Myocyte (in vitro differentiated cells): ENCODE measurements around the gene TIAL1. TPM values are rescaled to one million over a fixed set of nuclear protein-coding genes. Genes with fewer than 3 reads are reported as not detected.
"Not testable (repeated sequence)": the region's sequence is repeated elsewhere in the genome, so short reads cannot be mapped to it uniquely, and the experiment has no call there.

ENCODE experiments used
- DNase-seq: peaks from one replicate; pipeline ENCODE4 v3.0.0-alpha.2; 2012; ENCODE audit warnings: low read depth
- total RNA-seq: library from RNA; depleted of rRNA; stranded (reverse); fragments of >200 nt; gene quantifications from 2 replicates; pipeline ENCODE4 v1.2.3, GENCODE V29; 2014

TIAL1 gene
- total RNA-seq, 1 donor from 2014 or later: 50.0 TPM

DNA sequence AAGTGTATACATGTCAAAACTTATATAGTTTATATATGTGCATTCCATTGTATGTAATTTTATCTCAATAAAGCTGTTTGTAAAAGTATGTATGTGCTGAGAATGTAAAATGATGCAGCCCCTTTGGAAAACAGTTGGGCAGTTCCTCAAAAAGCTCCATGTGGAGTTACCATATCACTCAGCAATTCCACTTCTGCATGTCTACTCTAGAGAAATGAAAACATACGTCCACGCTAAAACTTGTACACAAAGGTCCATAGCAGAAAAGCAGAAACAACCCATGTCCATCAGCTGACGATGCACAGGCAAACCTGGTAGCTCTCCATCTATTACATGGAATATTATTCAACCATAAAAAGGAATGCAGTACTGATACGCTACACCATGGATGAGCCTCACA is 45.9 kb downstream of the TIAL1 start:
- no peak for DNase-seq

DNA sequence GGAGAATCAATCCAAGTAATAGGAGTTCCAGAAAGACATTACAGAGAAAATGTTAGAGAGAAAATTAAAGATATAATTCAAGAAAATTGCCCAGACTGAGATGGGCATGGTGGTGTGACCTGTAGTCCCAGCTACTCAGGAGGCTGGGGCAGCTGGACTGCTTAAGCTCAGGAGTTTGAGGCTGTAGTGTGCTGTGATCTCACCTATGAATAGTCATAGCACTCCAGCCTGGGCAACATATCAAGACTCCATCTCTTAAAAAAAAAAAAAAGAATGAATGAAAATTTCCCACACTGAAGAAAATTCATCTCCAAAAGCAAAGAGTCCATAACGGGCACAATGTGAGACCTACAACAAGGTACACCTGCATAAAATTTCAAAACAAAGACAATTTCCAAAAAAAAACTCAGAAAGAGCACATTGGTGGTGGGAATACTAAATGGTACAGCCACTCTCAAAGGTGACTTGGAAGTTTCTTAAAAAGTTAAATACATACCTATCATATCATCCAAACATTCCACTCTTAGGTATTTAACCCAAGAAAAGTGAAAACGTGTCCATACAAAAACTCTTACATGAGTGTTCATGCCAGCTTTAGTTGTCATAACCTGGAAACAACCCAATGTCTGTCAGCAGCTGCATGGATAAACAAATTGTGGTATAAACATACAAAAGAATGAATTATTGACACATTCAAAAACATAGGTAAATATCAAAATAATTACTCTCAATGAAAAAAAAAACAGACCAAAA is 47.3 kb downstream of the TIAL1 start:
- no peak for DNase-seq

DNA sequence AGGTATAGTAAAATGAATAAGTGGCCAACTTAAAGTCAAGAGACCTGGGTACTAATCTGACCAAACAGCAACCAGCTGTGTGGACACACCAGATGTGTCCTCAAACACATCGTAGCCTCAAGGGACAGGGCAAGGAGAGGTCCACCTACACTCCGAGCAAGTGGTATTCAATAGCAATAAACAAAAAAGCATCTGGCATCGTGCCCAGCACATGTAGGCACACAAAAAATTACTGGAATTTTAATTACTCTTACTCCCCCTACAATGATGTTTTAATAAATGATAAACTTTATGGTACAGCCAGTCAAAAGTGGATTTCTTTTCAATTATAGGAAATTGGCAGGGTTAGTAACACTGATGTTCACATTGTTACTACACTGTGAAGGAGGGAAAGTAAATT is 50.8 kb downstream of the TIAL1 start:
- DNase-seq: no peak

GRCh38 chr10:119545310-119545709 is 51.5 kb downstream of the TIAL1 start:
- no peak for DNase-seq

- DNase-seq: no peak
These were observed 52.7 kb downstream of the TIAL1 start for GRCh38 chr10:119543814-119544642.

GRCh38 chr10:119542988-119543813 is 53.6 kb downstream of the TIAL1 start:
- DNase-seq: peak; percentile 57

GRCh38 chr10:119542357-119542987 is 54.3 kb downstream of the TIAL1 start, which contains the start of gene RGS10:
Gene RGS10 (minus strand): TSS chr10:119542719. CDS start chr10:119542638, 81 bp downstream.
- peak; percentile 43 for DNase-seq

- no peak for DNase-seq
These were observed 55.1 kb downstream of the TIAL1 start for GRCh38 chr10:119541459-119542356.

- no peak for DNase-seq
These were observed 55.7 kb downstream of the TIAL1 start for GRCh38 chr10:119541046-119541445.

- no peak for DNase-seq
These were observed 56.7 kb downstream of the TIAL1 start for GRCh38 chr10:119540038-119540437.

GRCh38 chr10:119539359-119539825 is 57.4 kb downstream of the TIAL1 start:
- DNase-seq: no peak

- no peak for DNase-seq
These were observed 58.0 kb downstream of the TIAL1 start for GRCh38 chr10:119538632-119539358.

GRCh38 chr10:119537953-119538630 is 58.7 kb downstream of the TIAL1 start:
- DNase-seq: no peak

DNA sequence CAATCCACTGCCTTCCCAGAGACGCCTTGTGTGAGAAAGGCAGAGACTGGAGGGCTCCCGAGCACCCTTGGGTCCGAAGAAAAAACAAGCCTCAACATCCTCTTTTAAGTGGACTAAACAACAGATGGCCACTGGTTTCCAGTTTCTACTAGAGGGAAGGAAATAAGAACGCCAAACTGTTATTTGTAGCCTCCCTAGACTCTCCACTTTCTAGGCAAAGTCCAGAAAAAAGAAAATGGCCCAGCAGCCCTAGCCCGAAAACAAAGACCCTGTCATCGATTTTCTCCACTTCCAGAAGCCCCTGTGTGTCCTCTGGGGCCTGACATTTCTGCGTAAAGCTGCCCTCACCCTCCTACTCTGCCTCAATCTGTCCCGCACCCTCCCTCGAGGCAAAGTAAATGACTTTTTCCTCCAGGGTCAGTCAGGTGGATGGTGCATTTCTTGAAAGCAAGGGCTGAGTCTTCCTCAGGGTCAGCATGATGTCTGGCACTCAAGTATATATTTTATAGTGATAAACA is 60.2 kb downstream of the TIAL1 start:
- DNase-seq: no peak

DNA sequence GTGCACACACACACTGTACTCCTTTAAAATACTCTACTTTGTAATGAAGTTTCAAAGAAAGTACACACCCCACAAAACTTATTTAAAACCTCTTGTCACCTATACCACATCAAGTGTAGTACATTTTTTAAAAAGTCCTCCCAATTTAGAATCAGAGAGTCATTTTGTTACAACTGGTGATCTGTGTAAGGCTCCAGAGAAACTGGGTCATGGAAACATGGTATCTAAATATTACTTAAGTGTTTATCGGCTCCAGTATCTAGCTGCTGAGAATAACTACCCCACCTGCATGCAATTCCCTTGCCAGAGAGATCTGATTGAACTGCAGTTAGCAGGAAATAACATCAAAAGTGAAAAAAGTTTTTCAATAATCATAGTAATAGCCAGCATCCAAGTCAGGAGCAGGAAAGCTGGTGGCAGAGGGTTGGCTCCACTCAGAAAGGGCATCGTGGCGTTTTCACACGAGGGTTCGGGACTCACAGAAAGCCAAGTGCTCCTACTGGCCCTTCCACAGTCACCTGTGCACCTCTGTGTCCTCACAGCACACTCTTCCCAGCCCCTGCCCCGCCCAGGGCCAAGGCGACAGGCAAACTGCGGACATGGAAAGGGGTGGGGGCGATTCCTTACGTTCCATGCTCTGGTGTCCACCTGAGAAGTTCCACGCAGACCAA is 60.8 kb downstream of the TIAL1 start:
- no peak for DNase-seq

DNA sequence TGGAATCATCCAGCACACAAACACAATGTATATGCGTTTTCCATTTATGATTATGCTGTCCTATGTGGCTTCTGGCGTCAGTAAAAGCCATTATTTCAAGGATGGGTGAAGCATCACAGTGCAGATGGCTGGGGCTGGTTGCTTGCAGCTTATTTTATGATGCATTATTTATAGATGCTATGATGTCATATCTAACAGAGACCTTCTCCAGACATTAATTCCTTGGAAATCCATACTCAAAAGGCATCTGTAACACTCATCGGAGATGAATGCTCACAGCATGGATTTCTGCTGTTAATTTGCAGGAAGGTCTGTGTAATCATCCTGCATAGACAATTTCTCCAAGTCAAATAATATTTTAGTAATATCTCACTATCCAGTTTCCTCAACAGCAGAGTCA is 61.5 kb downstream of the TIAL1 start:
- DNase-seq: no peak

GRCh38 chr10:119533473-119533872 is 63.3 kb downstream of the TIAL1 start:
- no peak for DNase-seq

DNA sequence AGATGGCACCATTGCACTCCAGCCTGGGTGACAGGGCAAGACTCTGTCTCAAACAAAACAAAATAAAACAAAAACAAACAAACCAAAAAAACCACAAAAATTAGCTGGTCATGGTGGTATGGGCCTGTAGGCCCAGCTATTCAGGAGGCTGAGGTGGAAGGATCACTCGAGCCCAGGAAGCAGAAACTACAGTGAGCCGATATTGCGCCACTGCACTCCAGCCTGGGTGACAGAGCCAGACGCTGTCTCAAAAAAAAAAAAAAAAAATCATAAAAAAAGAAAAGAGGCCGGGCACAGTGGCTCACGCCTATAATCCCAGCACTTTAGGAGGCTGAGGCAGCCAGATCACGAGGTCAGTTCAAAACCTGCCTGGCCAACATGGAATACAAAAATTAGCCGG is 64.0 kb downstream of the TIAL1 start:
- DNase-seq: not testable (repeated sequence)
